ENCODE data around the gene FLAD1.

The FLAD1 gene

DNA sequence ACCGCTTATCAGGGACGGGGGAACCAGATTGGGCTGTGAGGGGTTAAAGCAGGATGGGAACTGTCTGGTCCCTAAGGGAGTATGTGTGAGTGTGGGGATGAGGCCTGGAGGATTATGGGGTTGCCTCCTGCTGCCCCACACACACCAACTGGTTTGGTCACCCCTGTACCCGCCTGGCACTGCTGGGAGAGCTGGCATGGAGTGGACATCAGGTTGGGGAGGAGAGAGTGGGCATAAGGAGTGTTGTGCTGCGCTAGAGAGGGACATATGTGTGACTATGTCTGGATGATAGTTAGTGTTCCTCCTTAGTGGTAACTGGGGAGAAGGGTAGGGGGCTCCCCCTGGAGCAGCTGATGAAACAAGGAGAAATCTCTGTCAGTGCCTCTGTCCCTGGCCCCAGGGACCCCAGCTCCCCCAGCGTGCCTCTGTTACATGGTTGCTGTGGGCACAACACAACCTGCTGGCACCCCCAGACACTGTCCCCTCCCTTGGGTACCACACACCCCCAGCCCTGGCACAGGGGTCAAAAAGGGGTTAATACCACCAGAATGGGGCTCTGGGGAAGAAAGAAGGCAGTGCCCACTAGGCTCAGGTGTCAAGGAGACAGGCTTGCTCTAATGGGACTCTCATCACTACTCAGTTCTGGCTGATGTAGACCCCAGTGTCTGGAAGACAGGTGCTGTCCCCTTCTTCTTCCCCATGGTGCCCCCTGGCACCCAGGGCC is 21.4 kb downstream of the FLAD1 start (continued):
- TF ChIP-seq, protein P1, sequence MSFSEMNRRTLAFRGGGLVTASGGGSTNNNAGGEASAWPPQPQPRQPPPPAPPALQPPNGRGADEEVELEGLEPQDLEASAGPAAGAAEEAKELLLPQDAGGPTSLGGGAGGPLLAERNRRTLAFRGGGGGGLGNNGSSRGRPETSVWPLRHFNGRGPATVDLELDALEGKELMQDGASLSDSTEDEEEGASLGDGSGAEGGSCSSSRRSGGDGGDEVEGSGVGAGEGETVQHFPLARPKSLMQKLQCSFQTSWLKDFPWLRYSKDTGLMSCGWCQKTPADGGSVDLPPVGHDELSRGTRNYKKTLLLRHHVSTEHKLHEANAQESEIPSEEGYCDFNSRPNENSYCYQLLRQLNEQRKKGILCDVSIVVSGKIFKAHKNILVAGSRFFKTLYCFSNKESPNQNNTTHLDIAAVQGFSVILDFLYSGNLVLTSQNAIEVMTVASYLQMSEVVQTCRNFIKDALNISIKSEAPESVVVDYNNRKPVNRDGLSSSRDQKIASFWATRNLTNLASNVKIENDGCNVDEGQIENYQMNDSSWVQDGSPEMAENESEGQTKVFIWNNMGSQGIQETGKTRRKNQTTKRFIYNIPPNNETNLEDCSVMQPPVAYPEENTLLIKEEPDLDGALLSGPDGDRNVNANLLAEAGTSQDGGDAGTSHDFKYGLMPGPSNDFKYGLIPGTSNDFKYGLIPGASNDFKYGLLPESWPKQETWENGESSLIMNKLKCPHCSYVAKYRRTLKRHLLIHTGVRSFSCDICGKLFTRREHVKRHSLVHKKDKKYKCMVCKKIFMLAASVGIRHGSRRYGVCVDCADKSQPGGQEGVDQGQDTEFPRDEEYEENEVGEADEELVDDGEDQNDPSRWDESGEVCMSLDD (tag by site-specific recombination; IDR thresholded peaks at IDR 0.05), result 0 out of 2 replicates have a peak, but pooled peaks have one; percentile 47
- TF ChIP-seq ZNF391 (tag by site-specific recombination; IDR thresholded peaks at IDR 0.05; ENCODE audit: borderline replicate concordance, low read depth) (no peak), ZNF510 (tag by site-specific recombination; IDR thresholded peaks at IDR 0.05; ENCODE audit: insufficient replicate concordance) (no peak), KLF7 (tag by site-specific recombination; IDR thresholded peaks at IDR 0.05; ENCODE audit: borderline replicate concordance) (no peak), ZNF544 (tag by site-specific recombination; IDR thresholded peaks at IDR 0.05) (no peak), ZNF621 (tag by site-specific recombination; IDR thresholded peaks at IDR 0.05) (no peak), ZIC2 (tag by site-specific recombination; IDR thresholded peaks at IDR 0.05) (peak; percentile 84), ZNF350 (tag by site-specific recombination; IDR thresholded peaks at IDR 0.05) (no peak), ZBTB48 (tag by site-specific recombination; IDR thresholded peaks at IDR 0.05) (peak; percentile 99), ZNF223 (tag by site-specific recombination; IDR thresholded peaks at IDR 0.05) (no peak), ZNF292 (tag by site-specific recombination; IDR thresholded peaks at IDR 0.05; ENCODE audit: borderline replicate concordance, low read depth) (no peak), ZNF548 (tag by site-specific recombination; IDR thresholded peaks at IDR 0.05) (no peak), ZNF658 (tag by site-specific recombination; IDR thresholded peaks at IDR 0.05) (no peak), ZNF76 (tag by site-specific recombination; IDR thresholded peaks at IDR 0.05; ENCODE audit: borderline replicate concordance, low read depth) (peak; percentile 74; the same call in 1 of the 2 replicates), ZFHX2 (tag by site-specific recombination; conservative IDR thresholded peaks at IDR 0.05) (no peak), ZNF112 (tag by site-specific recombination; IDR thresholded peaks at IDR 0.05) (no peak), ZNF558 (tag by site-specific recombination; IDR thresholded peaks at IDR 0.05) (no peak), ZNF791 (tag by site-specific recombination; IDR thresholded peaks at IDR 0.05) (no peak), ZNF404 (tag by site-specific recombination; IDR thresholded peaks at IDR 0.05) (no peak), SALL2 (tag by site-specific recombination; IDR thresholded peaks at IDR 0.05; ENCODE audit: borderline replicate concordance) (no peak), WT1 (tag by site-specific recombination; IDR thresholded peaks at IDR 0.05) (peak; percentile 40; the same call in 1 of the 2 replicates), SP3 (tag by site-specific recombination; IDR thresholded peaks at IDR 0.05) (no peak), PRDM1 (tag by site-specific recombination; IDR thresholded peaks at IDR 0.05) (no peak), ZNF211 (tag by site-specific recombination; IDR thresholded peaks at IDR 0.05; ENCODE audit: low read depth) (no peak), ZBTB8A (tag by site-specific recombination; IDR thresholded peaks at IDR 0.05) (no peak)
- TF ChIP-seq, protein P2, sequence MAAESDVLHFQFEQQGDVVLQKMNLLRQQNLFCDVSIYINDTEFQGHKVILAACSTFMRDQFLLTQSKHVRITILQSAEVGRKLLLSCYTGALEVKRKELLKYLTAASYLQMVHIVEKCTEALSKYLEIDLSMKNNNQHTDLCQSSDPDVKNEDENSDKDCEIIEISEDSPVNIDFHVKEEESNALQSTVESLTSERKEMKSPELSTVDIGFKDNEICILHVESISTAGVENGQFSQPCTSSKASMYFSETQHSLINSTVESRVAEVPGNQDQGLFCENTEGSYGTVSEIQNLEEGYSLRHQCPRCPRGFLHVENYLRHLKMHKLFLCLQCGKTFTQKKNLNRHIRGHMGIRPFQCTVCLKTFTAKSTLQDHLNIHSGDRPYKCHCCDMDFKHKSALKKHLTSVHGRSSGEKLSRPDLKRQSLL (tag by site-specific recombination; IDR thresholded peaks at IDR 0.05), result no peak
- TF ChIP-seq, protein P3, sequence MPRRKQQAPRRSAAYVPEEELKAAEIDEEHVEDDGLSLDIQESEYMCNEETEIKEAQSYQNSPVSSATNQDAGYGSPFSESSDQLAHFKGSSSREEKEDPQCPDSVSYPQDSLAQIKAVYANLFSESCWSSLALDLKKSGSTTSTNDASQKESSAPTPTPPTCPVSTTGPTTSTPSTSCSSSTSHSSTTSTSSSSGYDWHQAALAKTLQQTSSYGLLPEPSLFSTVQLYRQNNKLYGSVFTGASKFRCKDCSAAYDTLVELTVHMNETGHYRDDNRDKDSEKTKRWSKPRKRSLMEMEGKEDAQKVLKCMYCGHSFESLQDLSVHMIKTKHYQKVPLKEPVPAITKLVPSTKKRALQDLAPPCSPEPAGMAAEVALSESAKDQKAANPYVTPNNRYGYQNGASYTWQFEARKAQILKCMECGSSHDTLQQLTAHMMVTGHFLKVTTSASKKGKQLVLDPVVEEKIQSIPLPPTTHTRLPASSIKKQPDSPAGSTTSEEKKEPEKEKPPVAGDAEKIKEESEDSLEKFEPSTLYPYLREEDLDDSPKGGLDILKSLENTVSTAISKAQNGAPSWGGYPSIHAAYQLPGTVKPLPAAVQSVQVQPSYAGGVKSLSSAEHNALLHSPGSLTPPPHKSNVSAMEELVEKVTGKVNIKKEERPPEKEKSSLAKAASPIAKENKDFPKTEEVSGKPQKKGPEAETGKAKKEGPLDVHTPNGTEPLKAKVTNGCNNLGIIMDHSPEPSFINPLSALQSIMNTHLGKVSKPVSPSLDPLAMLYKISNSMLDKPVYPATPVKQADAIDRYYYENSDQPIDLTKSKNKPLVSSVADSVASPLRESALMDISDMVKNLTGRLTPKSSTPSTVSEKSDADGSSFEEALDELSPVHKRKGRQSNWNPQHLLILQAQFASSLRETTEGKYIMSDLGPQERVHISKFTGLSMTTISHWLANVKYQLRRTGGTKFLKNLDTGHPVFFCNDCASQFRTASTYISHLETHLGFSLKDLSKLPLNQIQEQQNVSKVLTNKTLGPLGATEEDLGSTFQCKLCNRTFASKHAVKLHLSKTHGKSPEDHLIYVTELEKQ (tag by site-specific recombination; IDR thresholded peaks at IDR 0.05; ENCODE audit: borderline replicate concordance), result no peak
- TF ChIP-seq, protein P4, sequence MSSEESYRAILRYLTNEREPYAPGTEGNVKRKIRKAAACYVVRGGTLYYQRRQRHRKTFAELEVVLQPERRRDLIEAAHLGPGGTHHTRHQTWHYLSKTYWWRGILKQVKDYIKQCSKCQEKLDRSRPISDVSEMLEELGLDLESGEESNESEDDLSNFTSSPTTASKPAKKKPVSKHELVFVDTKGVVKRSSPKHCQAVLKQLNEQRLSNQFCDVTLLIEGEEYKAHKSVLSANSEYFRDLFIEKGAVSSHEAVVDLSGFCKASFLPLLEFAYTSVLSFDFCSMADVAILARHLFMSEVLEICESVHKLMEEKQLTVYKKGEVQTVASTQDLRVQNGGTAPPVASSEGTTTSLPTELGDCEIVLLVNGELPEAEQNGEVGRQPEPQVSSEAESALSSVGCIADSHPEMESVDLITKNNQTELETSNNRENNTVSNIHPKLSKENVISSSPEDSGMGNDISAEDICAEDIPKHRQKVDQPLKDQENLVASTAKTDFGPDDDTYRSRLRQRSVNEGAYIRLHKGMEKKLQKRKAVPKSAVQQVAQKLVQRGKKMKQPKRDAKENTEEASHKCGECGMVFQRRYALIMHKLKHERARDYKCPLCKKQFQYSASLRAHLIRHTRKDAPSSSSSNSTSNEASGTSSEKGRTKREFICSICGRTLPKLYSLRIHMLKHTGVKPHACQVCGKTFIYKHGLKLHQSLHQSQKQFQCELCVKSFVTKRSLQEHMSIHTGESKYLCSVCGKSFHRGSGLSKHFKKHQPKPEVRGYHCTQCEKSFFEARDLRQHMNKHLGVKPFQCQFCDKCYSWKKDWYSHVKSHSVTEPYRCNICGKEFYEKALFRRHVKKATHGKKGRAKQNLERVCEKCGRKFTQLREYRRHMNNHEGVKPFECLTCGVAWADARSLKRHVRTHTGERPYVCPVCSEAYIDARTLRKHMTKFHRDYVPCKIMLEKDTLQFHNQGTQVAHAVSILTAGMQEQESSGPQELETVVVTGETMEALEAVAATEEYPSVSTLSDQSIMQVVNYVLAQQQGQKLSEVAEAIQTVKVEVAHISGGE (tag by site-specific recombination; conservative IDR thresholded peaks at IDR 0.05; ENCODE audit: low read depth), result no peak; the same call in 1 of the 2 replicates
- TF ChIP-seq, protein P5, sequence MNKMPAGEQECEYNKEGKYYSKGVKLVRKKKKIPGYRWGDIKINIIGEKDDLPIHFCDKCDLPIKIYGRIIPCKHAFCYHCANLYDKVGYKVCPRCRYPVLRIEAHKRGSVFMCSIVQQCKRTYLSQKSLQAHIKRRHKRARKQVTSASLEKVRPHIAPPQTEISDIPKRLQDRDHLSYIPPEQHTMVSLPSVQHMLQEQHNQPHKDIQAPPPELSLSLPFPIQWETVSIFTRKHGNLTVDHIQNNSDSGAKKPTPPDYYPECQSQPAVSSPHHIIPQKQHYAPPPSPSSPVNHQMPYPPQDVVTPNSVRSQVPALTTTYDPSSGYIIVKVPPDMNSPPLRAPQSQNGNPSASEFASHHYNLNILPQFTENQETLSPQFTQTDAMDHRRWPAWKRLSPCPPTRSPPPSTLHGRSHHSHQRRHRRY (tag by site-specific recombination; IDR thresholded peaks at IDR 0.05), result no peak

Data from HEK293 (cell line).